Stomach (tissue), 9 donors: Measurements from ENCODE around the gene GATA6. TPM values are rescaled to one million over a fixed set of nuclear protein-coding genes. Genes with fewer than 3 reads are reported as not detected.
A peak's percentile ranks its signal among the peaks of the same experiment; 100 is the strongest.

Experiments used
- DNase-seq, 2 donors: peaks; one replicate each; pipeline versions ENCODE4 v3.0.0 to v3.0.0-alpha.2; 2013 to 2019
- H3K27ac ChIP-seq, 5 donors: fragments of 200-600 bp in 4 of 5; sonication (generic) in 4 of 5; one replicate each; pipeline ENCODE4 v1.5.1; 2013 to 2019; ENCODE audit warnings: mild to moderate bottlenecking in 1 of 5, moderate library complexity in 1 of 5
- H3K27me3 ChIP-seq, 3 donors: fragments of 200-600 bp; sonication (generic); one replicate each; pipeline ENCODE4 v1.5.1; 2017 to 2019; ENCODE audit warnings: mixed run types in 1 of 3
- H3K36me3 ChIP-seq, 4 donors: fragments of 200-600 bp; sonication (generic); 1 replicate in 3 of 4; 2 replicates in 1 of 4; pipeline ENCODE4 v1.5.1; 2016 to 2019
- H3K4me1 ChIP-seq, 4 donors: fragments of 200-600 bp; sonication (generic); one replicate each; pipeline ENCODE4 v1.5.1; 2016 to 2019
- H3K4me3 ChIP-seq, 4 donors: fragments of 200-600 bp; sonication (generic) in 3 of 4; one replicate each; pipeline ENCODE4 v1.5.1; 2016 to 2019; ENCODE audit warnings: mild to moderate bottlenecking in 1 of 4
- H3K9me3 ChIP-seq, 4 donors: fragments of 200-600 bp; sonication (generic); one replicate each; pipeline ENCODE4 v1.5.1; 2016 to 2019
- CTCF ChIP-seq, 7 experiments: fragments of 450-650 bp in 4 of 7; fragments of 200-600 bp in 3 of 7; sonication (generic) in 3 of 7; IDR thresholded peaks; one replicate each; pipeline ENCODE4 v1.5.1; 2016 to 2019; ENCODE audit warnings: antibody characterized with exemption in 7 of 7, control low read depth in 2 of 7, mild to moderate bottlenecking in 1 of 7
- EP300 ChIP-seq: sonication (generic); formaldehyde crosslinking; IDR thresholded peaks from one replicate; pipeline ENCODE4 v1.6.1; 2017; ENCODE audit warnings: antibody characterized with exemption
- POLR2A ChIP-seq, 4 donors: fragments of 450-650 bp; IDR thresholded peaks; one replicate each; pipeline ENCODE4 v1.6.1; 2016; ENCODE audit warnings: antibody characterized with exemption in 4 of 4, control low read depth in 2 of 4, mild to moderate bottlenecking in 1 of 4, moderate library complexity in 1 of 4
- POLR2AphosphoS5 ChIP-seq, 3 donors: sonication (generic); formaldehyde crosslinking; IDR thresholded peaks; one replicate each; pipeline ENCODE4 v1.6.1; 2016; ENCODE audit warnings: antibody characterized with exemption in 3 of 3
- WGBS, 5 donors: extraction: QIAGEN DNeasy Blood & Tissue Kit in 3 of 5; methylation state at CpG; one replicate each; pipeline versions ENCODE4 v1.1.5 to v1.1.7; 2013 to 2018; 5-methylcytosine and 5-hydroxymethylcytosine counted together
- intact Hi-C: fragments of 100-400 bp; cut with DNase I; formaldehyde crosslinking; loops from one replicate; pipeline ENCODE4 v1.15.1; 2023; ENCODE audit warnings: low total_unique reads
- polyA plus RNA-seq, 3 donors: library from polyadenylated mRNA; stranded (reverse); fragments of 200-250 nt; gene quantifications; one replicate each; pipeline ENCODE4 v1.2.3, GENCODE V29; 2013
- total RNA-seq, 5 donors: library from RNA; depleted of rRNA; stranded (reverse); fragments of >200 nt; gene quantifications; one replicate each; pipeline versions ENCODE4 v1.1.0 to v1.2.3, GENCODE V29; 2014 to 2016
- donor health status: healthy with polysubstance abuse.
- donor health status: Bipolar disorder and iron deficiency.
- donor health status: healthy.

GATA6 gene
- total and polyA plus RNA-seq, 8 donors = 11.9 to 194 (median 75.7) TPM

- Histone ChIP-seq H3K4me3 (no peak overlapping the region), H3K36me3 (no peaks in the 10 kb centered on the region), H3K4me1 (peaks cover 0 to 6% (median 0%) of the 10 kb centered on the region in 4 donors), H3K27me3 (no peaks in the 10 kb centered on the region), H3K27ac (no peak overlapping the region), H3K9me3 (no peaks in the 10 kb centered on the region)
- DNase-seq = no peak
- TF ChIP-seq EP300 = no peak
- TF ChIP-seq POLR2A (IDR thresholded peaks at IDR 0.05) = no peak
- no peak for TF ChIP-seq POLR2AphosphoS5 (IDR thresholded peaks at IDR 0.05)
- no peak for TF ChIP-seq CTCF (IDR thresholded peaks at IDR 0.05)
- WGBS, 5 donors = 60 to 78% (median 73%) methylated on average over 4 of the region's 4 CpGs
- intact Hi-C loops = no loop called here
Measured at GRCh38 chr18:22141211-22141610, 28.2 kb upstream of the GATA6 start.

GRCh38 chr18:22143347-22144340 is 25.7 kb upstream of the GATA6 start:
- Histone ChIP-seq H3K36me3 (no peaks in the 10 kb centered on the region), H3K9me3 (no peaks in the 10 kb centered on the region), H3K4me3 (no peak overlapping the region), H3K27me3 (no peaks in the 10 kb centered on the region), H3K27ac (no peak overlapping the region), H3K4me1 (peaks cover 0 to 6% (median 0%) of the 10 kb centered on the region in 4 donors)
- intact Hi-C loops = no loop called here
- peak in 1 of 2 donors; percentile 47 for DNase-seq
- 70 to 76% (median 72%) methylated on average over 7 of the region's 7 CpGs for WGBS, 5 donors
- no peak for TF ChIP-seq POLR2A (IDR thresholded peaks at IDR 0.05)
- TF ChIP-seq POLR2AphosphoS5 (IDR thresholded peaks at IDR 0.05) = no peak
- TF ChIP-seq CTCF (IDR thresholded peaks at IDR 0.05) = no peak

- TF ChIP-seq EP300 = no peak
- no peak for TF ChIP-seq POLR2AphosphoS5 (IDR thresholded peaks at IDR 0.05)
- Histone ChIP-seq H3K27me3 (no peaks in the 10 kb centered on the region), H3K27ac (no peak overlapping the region), H3K36me3 (no peaks in the 10 kb centered on the region), H3K4me3 (no peak overlapping the region), H3K4me1 (peaks cover 0 to 6% (median 0%) of the 10 kb centered on the region in 4 donors), H3K9me3 (no peaks in the 10 kb centered on the region)
- no peak for DNase-seq
- intact Hi-C loops = no loop called here
- WGBS, 5 donors = 81 to 94% (median 90%) methylated on average over 3 of the region's 3 CpGs
Measured at GRCh38 chr18:22145160-22145559, 24.2 kb upstream of the GATA6 start.

GRCh38 chr18:22149710-22150109 is 19.7 kb upstream of the GATA6 start:
- intact Hi-C loops = no loop called here
- 82 to 89% (median 85%) methylated on average over 8 of the region's 8 CpGs for WGBS, 5 donors
- Histone ChIP-seq H3K4me3 (no peak overlapping the region), H3K36me3 (no peaks in the 10 kb centered on the region), H3K4me1 (peaks cover 0 to under 1% (median 0%) of the 10 kb centered on the region in 4 donors), H3K27me3 (peaks cover 0 to under 1% (median 0%) of the 10 kb centered on the region in 3 donors), H3K27ac (no peak overlapping the region), H3K9me3 (no peaks in the 10 kb centered on the region)
- DNase-seq = no peak
- TF ChIP-seq CTCF (IDR thresholded peaks at IDR 0.05) = no peak
- no peak for TF ChIP-seq POLR2A (IDR thresholded peaks at IDR 0.05)
- no peak for TF ChIP-seq EP300
- no peak for TF ChIP-seq POLR2AphosphoS5 (IDR thresholded peaks at IDR 0.05)
